ENCODE measurements around the gene ATG10.

Gene ATG10

DNA sequence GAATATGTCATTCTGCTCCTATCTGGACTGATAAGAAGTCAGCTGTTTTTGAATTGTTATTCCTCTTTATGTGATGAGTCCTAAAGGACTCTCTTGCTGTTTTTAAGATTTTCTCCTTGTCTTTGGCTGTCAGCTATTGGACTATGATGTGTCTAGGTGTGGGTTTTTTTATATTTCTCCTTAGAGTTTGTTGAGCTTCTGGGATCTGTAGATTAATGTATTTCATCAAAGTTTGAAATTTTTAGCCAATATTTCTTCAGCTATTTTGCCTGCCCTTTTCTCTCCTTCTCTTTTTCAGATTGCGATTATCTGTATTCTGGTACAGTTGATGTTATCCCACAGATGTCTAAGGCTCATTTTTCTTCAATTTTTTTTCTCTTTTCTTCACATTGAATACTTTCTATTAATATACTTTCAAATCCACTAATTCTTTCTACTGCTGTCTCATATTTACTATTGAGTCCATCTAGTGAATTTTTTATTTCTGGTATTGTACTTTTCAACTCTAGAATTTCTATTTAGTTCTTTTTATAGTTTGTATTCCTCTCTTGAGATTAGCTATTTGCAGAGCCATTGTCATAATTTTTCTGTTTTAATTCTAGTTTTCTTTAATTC lies 275.2 kb downstream of the ATG10 start:
- POLR2A ChIA-PET = no interaction called here

DNA sequence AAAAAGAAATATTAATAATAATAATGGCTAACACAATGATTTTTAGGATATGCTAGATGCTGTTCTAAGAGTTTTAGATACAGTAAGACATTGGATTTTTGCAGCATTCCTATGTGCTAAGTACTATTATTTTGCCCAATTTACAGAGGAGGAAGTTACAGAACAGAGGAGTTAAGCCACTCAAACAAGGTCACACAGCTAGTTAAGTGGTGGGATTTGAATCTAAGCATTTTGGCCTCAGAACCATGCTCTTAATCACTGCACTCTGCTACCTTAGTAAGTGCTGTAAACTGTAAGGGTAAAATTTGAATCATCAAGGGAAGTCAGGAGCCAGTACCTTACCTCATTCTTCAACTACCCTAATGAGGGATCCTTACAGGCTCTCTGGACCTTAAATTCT lies 280.9 kb downstream of the ATG10 start:
- TF ChIP-seq, protein P1, sequence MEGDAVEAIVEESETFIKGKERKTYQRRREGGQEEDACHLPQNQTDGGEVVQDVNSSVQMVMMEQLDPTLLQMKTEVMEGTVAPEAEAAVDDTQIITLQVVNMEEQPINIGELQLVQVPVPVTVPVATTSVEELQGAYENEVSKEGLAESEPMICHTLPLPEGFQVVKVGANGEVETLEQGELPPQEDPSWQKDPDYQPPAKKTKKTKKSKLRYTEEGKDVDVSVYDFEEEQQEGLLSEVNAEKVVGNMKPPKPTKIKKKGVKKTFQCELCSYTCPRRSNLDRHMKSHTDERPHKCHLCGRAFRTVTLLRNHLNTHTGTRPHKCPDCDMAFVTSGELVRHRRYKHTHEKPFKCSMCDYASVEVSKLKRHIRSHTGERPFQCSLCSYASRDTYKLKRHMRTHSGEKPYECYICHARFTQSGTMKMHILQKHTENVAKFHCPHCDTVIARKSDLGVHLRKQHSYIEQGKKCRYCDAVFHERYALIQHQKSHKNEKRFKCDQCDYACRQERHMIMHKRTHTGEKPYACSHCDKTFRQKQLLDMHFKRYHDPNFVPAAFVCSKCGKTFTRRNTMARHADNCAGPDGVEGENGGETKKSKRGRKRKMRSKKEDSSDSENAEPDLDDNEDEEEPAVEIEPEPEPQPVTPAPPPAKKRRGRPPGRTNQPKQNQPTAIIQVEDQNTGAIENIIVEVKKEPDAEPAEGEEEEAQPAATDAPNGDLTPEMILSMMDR (IDR thresholded peaks at IDR 0.05; ENCODE audit: insufficient read depth, low read length, missing control alignments) = no peak
- H3K4me3 ChIP-seq (ENCODE audit: low read depth, low read length) = no peak overlapping the region
- ChIA-PET POLR2A (no interaction called here), CTCF (no interaction called here)
- DNase-seq (ENCODE audit: low read depth, low spot score) = no peak

More for the DNA sequence above, 275.2 kb downstream of the ATG10 start:
- CTCF ChIA-PET = interaction anchor here (0.8 to 4.0 kb wide), 4 partner anchors 9 to 21 kb away, joined by 3 to 34 read pairs (median 6); no protein-coding TSS in a partner anchor
- no peak overlapping the region for H3K4me3 ChIP-seq (ENCODE audit: low read depth, low read length)
- no peak for DNase-seq (ENCODE audit: low read depth, low spot score)
- TF ChIP-seq, protein P1 (IDR thresholded peaks at IDR 0.05; ENCODE audit: insufficient read depth, low read length, missing control alignments) = no peak

DNA sequence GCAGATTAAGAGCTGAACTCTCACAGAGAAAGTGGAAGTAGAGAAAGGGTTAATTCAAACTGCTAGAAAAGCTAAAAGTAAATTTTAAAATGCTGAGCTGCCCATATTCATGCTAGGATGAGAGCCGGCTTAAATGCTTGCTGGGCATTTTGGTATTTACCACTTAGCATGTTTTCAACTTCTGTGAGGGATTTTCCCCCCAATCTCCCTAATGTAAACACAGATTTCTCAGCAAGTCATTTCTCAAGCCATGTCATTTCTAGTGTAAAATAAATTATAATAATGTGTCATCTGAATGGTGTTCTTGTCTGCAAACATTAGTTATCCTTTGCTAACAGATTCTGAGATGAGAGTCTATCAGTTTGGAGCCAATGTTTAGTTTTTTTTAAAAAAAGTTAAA lies 284.0 kb downstream of the ATG10 start:
- no peak overlapping the region for H3K4me3 ChIP-seq (ENCODE audit: low read depth, low read length)
- ChIA-PET POLR2A (interaction anchor here (1.2 kb wide), 1 partner anchor 10 kb away, joined by 3 read pairs; no protein-coding TSS in a partner anchor), CTCF (interaction anchor here (1.0 to 2.3 kb wide), 4 partner anchors 9 to 30 kb away, joined by 3 to 11 read pairs (median 4); no protein-coding TSS in a partner anchor)
- DNase-seq (ENCODE audit: low read depth, low spot score) = no peak
- TF ChIP-seq, protein P1 (IDR thresholded peaks at IDR 0.05; ENCODE audit: insufficient read depth, low read length, missing control alignments) = no peak

DNA sequence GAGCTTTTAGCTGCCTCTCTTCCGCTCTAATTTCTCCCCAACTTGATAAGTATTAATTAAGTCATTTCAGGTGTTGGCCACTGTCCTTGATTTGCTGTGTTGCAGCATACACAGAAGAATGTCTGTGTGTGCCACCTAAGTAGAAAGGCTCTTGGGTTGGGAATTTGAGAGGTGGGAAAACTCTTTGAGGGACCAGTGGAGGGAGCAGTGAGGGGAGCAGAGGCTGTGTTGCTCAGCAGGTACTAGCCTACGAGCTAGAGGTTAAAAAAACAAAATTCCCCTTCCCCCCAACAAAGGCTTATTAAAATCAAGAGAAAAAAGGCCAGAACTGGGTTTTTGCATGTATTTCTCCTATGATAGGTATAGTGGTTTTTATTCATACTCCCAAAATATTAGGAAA lies 285.4 kb downstream of the ATG10 start:
- DNase-seq (ENCODE audit: low read depth, low spot score) = no peak
- H3K4me3 ChIP-seq (ENCODE audit: low read depth, low read length) = no peak overlapping the region
- POLR2A ChIA-PET = interaction anchor here (1.2 kb wide), 1 partner anchor 8 kb away, joined by 3 read pairs; no protein-coding TSS in a partner anchor
- CTCF ChIA-PET = interaction anchor here (0.6 to 3.9 kb wide), 5 partner anchors 9 to 750 kb away, joined by 3 to 34 read pairs (median 5); no protein-coding TSS in a partner anchor
- TF ChIP-seq, protein P1 (IDR thresholded peaks at IDR 0.05; ENCODE audit: insufficient read depth, low read length, missing control alignments) = no peak

DNA sequence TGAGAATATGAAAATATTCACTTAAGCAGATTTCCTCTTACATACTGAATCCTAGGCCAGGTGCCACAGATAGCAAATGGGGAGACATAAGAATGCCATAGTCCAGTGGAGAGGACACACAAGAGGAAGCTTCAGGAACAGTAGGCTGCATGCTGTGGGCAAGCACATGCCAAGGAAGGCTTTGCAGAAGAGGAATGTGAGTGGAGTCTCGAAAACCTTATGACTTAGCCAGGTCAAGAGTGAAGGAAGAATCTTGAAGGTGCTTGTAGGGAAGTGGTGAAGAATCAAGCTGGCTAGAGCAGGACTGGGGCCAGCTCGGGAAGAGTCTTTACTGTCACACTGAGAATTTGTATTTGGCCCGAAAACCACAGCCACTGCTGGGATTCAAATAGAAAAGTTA lies 285.9 kb downstream of the ATG10 start:
- no peak overlapping the region for H3K4me3 ChIP-seq (ENCODE audit: low read depth, low read length)
- ChIA-PET CTCF (interaction anchor here (0.5 to 3.9 kb wide), 8 partner anchors 9 to 833 kb away, joined by 3 to 34 read pairs (median 5); no protein-coding TSS in a partner anchor), POLR2A (no interaction called here)
- DNase-seq (ENCODE audit: low read depth, low spot score) = no peak
- TF ChIP-seq, protein P1 (IDR thresholded peaks at IDR 0.05; ENCODE audit: insufficient read depth, low read length, missing control alignments) = no peak

DNA sequence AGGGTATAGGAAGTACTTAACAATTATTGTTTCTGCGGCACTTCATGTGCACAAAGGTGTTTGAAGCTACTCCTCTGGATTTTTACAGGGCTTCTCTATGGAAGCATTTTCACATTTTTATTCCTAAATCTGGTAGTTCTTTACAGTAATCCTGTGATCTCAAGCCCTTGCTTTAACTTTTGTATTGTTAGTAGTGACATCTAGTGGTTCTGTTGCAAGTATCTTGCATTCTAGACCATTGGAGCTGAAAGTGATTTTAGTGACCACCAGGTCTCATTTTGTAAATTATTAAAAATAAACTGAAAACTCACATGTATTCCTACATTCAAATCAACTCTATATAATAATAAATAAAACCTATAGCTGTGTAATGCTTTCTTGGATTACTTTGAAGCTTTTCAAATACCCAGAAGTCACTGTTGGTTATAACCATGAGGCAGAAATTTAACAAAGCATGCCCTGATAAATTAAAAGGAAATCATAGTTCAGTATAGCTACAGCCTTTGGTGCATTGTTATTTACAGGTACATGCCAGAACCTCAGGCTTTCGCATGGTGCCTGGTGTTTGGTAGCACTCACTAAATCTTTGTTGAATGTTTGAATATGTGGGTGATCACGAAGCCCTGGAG lies 287.5 kb downstream of the ATG10 start:
- H3K4me3 ChIP-seq (ENCODE audit: low read depth, low read length) = no peak overlapping the region
- CTCF ChIA-PET = interaction anchor here (0.6 to 3.9 kb wide), 28 partner anchors 8 to 1778 kb away, joined by 3 to 34 read pairs (median 4); partner anchors contain the start of genes ACOT12 and RPS23
- no peak for DNase-seq (ENCODE audit: low read depth, low spot score)
- TF ChIP-seq, protein P1 (IDR thresholded peaks at IDR 0.05; ENCODE audit: insufficient read depth, low read length, missing control alignments) = peak; percentile 19
- POLR2A ChIA-PET = no interaction called here
